WTC11 (cell line): ENCODE data around the gene MED27. TPM values are rescaled to one million over a fixed set of nuclear protein-coding genes. Genes with fewer than 3 reads are reported as not detected.
A peak's percentile ranks its signal among the peaks of the same experiment; 100 is the strongest.

Experiments
- ATAC-seq: fragments of 200-7000 bp; cut with Tn5 transposase; 2 replicates; pipeline ENCODE4 v1.10.0; 2021; ENCODE audit warnings: mild to moderate bottlenecking, moderate library complexity
- CTCF ChIA-PET: fragments of 300-600 bp; sonication (Branson Sonifier 250); formaldehyde crosslinking; loops from one replicate; lab custom pipeline; 2021; ENCODE audit warnings: antibody characterized with exemption; lab: Charles Lee
- POLR2A ChIA-PET: fragments of 350-600 bp; sonication (Branson Sonifier 250); formaldehyde crosslinking; loops from one replicate; lab custom pipeline; 2021; ENCODE audit warnings: antibody characterized with exemption; lab: Charles Lee
- DNase-seq: peaks from one replicate; pipeline ENCODE4 v3.0.0; 2021; ENCODE audit warnings: low spot score
- H3K27ac Mint-ChIP-seq: 2 replicates; pipeline ENCODE4 v1.8.0; 2021; ENCODE audit warnings: mixed read lengths
- H3K27me3 Mint-ChIP-seq: 2 replicates; pipeline ENCODE4 v1.8.0; 2021; ENCODE audit warnings: low read depth, mild to moderate bottlenecking, moderate library complexity, mixed read lengths
- H3K36me3 Mint-ChIP-seq: 2 replicates; pipeline ENCODE4 v1.8.0; 2021; ENCODE audit warnings: mixed read lengths
- H3K4me1 Mint-ChIP-seq: 2 replicates; pipeline ENCODE4 v1.8.0; 2022; ENCODE audit warnings: mixed read lengths
- H3K4me3 Mint-ChIP-seq: 2 replicates; pipeline ENCODE4 v1.8.0; 2021; ENCODE audit warnings: mild to moderate bottlenecking, moderate library complexity, mixed read lengths
- H3K9me3 Mint-ChIP-seq: 2 replicates; pipeline ENCODE4 v1.8.0; 2021; ENCODE audit warnings: mixed read lengths
- EMX1 ChIP-seq: fragments of 250-450 bp; sonication (Bioruptor Pico); IDR thresholded peaks from 2 replicates; pipeline ENCODE4 v1.8.0; 2021; ENCODE audit warnings: mild to moderate bottlenecking
- KAT7 ChIP-seq: sonication (generic); formaldehyde crosslinking; IDR thresholded peaks from 2 replicates; pipeline ENCODE4 v1.8.1; 2023; ENCODE audit warnings: missing genetic modification reagents, mild to moderate bottlenecking, borderline replicate concordance
- MAX ChIP-seq: sonication (generic); formaldehyde crosslinking; IDR thresholded peaks from 2 replicates; pipeline ENCODE4 v1.8.0; 2022; ENCODE audit warnings: mild to moderate bottlenecking, missing genetic modification reagents
- NFYB ChIP-seq: sonication (generic); formaldehyde crosslinking; conservative IDR thresholded peaks from 2 replicates; pipeline ENCODE4 v1.8.0; 2022; ENCODE audit warnings: low read depth, missing genetic modification reagents
- OVOL2 ChIP-seq: fragments of 250-450 bp; sonication (Bioruptor Pico); IDR thresholded peaks from 2 replicates; pipeline ENCODE4 v1.9.0; 2021; ENCODE audit warnings: mild to moderate bottlenecking, borderline replicate concordance
- STAT6 ChIP-seq: sonication (generic); formaldehyde crosslinking; conservative IDR thresholded peaks from 2 replicates; pipeline ENCODE4 v1.8.1; 2023; ENCODE audit warnings: mild to moderate bottlenecking, low read depth, missing genetic modification reagents, moderate library complexity
- TEAD4 ChIP-seq: sonication (generic); formaldehyde crosslinking; IDR thresholded peaks from 2 replicates; pipeline ENCODE4 v1.8.0; 2022; ENCODE audit warnings: mild to moderate bottlenecking, missing genetic modification reagents
- TP53 ChIP-seq: sonication (generic); formaldehyde crosslinking; IDR thresholded peaks from 2 replicates; pipeline ENCODE4 v1.8.1; 2023; ENCODE audit warnings: mild to moderate bottlenecking, missing genetic modification reagents
- USF1 ChIP-seq: sonication (generic); formaldehyde crosslinking; IDR thresholded peaks from 2 replicates; pipeline ENCODE4 v1.8.0; 2022; ENCODE audit warnings: mild to moderate bottlenecking, missing genetic modification reagents
- USF2 ChIP-seq: sonication (generic); formaldehyde crosslinking; IDR thresholded peaks from 2 replicates; pipeline ENCODE4 v1.8.1; 2023; ENCODE audit warnings: mild to moderate bottlenecking, missing genetic modification reagents, moderate library complexity
- ZBTB43 ChIP-seq: sonication (generic); formaldehyde crosslinking; IDR thresholded peaks from 2 replicates; pipeline ENCODE4 v1.8.1; 2023; ENCODE audit warnings: mild to moderate bottlenecking, missing genetic modification reagents
- ZNF121 ChIP-seq: sonication (generic); formaldehyde crosslinking; IDR thresholded peaks from 2 replicates; pipeline ENCODE4 v1.8.0; 2023; ENCODE audit warnings: missing genetic modification reagents
- ZNF396 ChIP-seq: fragments of 250-450 bp; sonication (Bioruptor Pico); IDR thresholded peaks from 2 replicates; pipeline ENCODE4 v1.8.0; 2021; ENCODE audit warnings: mild to moderate bottlenecking, moderate library complexity, borderline replicate concordance
- ZNF671 ChIP-seq: fragments of 250-450 bp; sonication (Bioruptor Pico); IDR thresholded peaks from 2 replicates; pipeline ENCODE4 v1.8.0; 2021; ENCODE audit warnings: mild to moderate bottlenecking
- ZSCAN18 ChIP-seq: fragments of 250-450 bp; sonication (Bioruptor Pico); IDR thresholded peaks from 2 replicates; pipeline ENCODE4 v2.1.2; 2022; ENCODE audit warnings: mild to moderate bottlenecking, moderate library complexity
- total RNA-seq: library from RNA; stranded (reverse); gene quantifications from 3 replicates; pipeline ENCODE4 v1.2.3, GENCODE V29; 2021

MED27 gene
- total RNA-seq, 1 experiment from 2014 or later, result 27.9 TPM

- TF ChIP-seq MAX (CRISPR knock-in tag), result no peak
- no peak for TF ChIP-seq ZNF396
Observed at GRCh38 chr9:131969469-131969989, 110.1 kb downstream of the MED27 start (continued).

GRCh38 chr9:131968632-131969031 is 111.0 kb downstream of the MED27 start:
- CTCF ChIA-PET, result interaction anchor here (0.5 kb wide), 1 partner anchor 633 kb away, joined by 3 read pairs; no protein-coding TSS in a partner anchor
- no peak for TF ChIP-seq OVOL2 (CRISPR knock-in tag)
- 0 out of 2 replicates have a peak, but pooled peaks have one; percentile 33 for TF ChIP-seq ZNF121 (CRISPR knock-in tag)
- TF ChIP-seq, all 79 proteins: peak for 1
- Mint-ChIP-seq H3K27me3 (peaks cover 39% of the 10 kb centered on the region), H3K4me3 (no peak overlapping the region), H3K36me3 (peaks cover 7% of the 10 kb centered on the region), H3K9me3 (no peaks in the 10 kb centered on the region; the same call in 1 of the 2 replicates), H3K4me1 (peaks cover 30% of the 10 kb centered on the region), H3K27ac (no peak overlapping the region)
- DNase-seq (no peak), ATAC-seq (no peak)
- POLR2A ChIA-PET, result no interaction called here

- no peak for TF ChIP-seq KAT7 (CRISPR knock-in tag)
- no peak for TF ChIP-seq TEAD4 (CRISPR knock-in tag)
- TF ChIP-seq MAX (CRISPR knock-in tag), result no peak
- no peak for TF ChIP-seq USF1 (CRISPR knock-in tag)
- no peak for TF ChIP-seq TP53 (CRISPR knock-in tag)
- no peak for TF ChIP-seq STAT6 (CRISPR knock-in tag)
- no peak for TF ChIP-seq ZSCAN18 (CRISPR knock-in tag)
- no peak for TF ChIP-seq ZNF671
- TF ChIP-seq EMX1 (CRISPR knock-in tag), result no peak
- no peak for TF ChIP-seq ZBTB43 (CRISPR knock-in tag)
- TF ChIP-seq USF2 (CRISPR knock-in tag), result no peak
- TF ChIP-seq NFYB (CRISPR knock-in tag), result no peak
- no peak for TF ChIP-seq ZNF396
- CTCF ChIA-PET, result interaction anchor here (1.0 to 1.5 kb wide), 2 partner anchors 93 to 204 kb away, joined by 3 to 4 read pairs; no protein-coding TSS in a partner anchor
- peak; percentile 87 for ATAC-seq
- H3K36me3 Mint-ChIP-seq, result peaks cover 8% of the 10 kb centered on the region
- POLR2A ChIA-PET, result no interaction called here
- peaks cover 41% of the 10 kb centered on the region for H3K4me1 Mint-ChIP-seq
- no peaks in the 10 kb centered on the region; the same call in 1 of the 2 replicates for H3K9me3 Mint-ChIP-seq
- H3K4me3 Mint-ChIP-seq, result no peak overlapping the region
- peaks cover 67% of the 10 kb centered on the region for H3K27me3 Mint-ChIP-seq
- no peak overlapping the region for H3K27ac Mint-ChIP-seq
- DNase-seq, result no peak
Observed at GRCh38 chr9:131965841-131966240, 113.8 kb downstream of the MED27 start.
